Measurements from ENCODE around the gene PLP2.

Gene PLP2

GRCh38 chrX:49204017-49204416 lies 32.3 kb downstream of the PLP2 start:
- no peak for DNase-seq (ENCODE audit: low read depth)
- H3K4me3 ChIP-seq (replicated peaks; ENCODE audit: low read depth, low read length), result no peak overlapping the region
- TF ChIP-seq CTCF (IDR thresholded peaks at IDR 0.05; ENCODE audit: low read length, missing control alignments), result no peak

DNA sequence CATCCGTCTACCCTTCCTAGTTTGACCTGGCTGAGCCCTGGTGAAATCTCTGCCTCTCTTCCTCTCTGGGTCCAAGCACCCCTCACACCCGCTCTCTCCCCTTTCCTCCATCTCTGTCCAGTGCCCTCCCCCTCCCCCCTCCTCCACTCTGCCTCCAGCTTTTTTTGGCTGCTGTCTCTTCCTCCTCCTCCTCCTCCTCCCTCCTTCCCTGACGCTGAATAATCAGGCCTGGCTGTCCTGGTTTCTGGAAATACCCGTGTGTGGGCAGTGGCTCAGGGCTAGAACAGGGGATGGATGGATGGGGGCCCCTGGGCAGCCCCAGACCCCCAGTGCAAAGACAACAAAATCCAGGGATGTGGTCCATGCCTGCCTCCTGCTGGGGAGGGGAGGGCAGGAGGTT lies 33.0 kb downstream of the PLP2 start:
- H3K4me3 ChIP-seq (replicated peaks; ENCODE audit: low read depth, low read length), result no peak overlapping the region
- TF ChIP-seq CTCF (IDR thresholded peaks at IDR 0.05; ENCODE audit: low read length, missing control alignments), result no peak
- no peak for DNase-seq (ENCODE audit: low read depth)

DNA sequence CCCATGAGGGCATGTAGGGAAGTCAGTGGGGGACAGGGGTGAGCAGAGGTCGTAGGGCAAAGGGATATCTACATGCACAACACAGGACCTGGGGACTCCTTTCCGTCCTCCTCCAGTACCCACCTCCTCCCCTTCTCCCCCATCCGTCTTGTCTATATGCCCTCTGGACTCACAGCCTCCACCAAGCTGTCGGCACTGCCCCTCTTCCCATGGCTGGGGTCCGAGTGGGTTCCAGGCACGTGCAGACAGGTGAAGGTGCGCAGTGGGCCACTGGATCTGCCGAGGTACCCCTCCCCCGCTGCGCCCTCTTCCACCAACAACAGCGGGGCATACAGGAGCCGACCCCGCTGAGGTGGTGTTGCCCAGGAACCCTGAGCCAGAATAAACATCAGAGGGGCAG lies 33.7 kb downstream of the PLP2 start:
- no peak for TF ChIP-seq CTCF (IDR thresholded peaks at IDR 0.05; ENCODE audit: low read length, missing control alignments)
- no peak for DNase-seq (ENCODE audit: low read depth)
- no peak overlapping the region for H3K4me3 ChIP-seq (replicated peaks; ENCODE audit: low read depth, low read length)

- TF ChIP-seq CTCF (IDR thresholded peaks at IDR 0.05; ENCODE audit: low read length, missing control alignments), result no peak
- H3K4me3 ChIP-seq (replicated peaks; ENCODE audit: low read depth, low read length), result no peak overlapping the region
- DNase-seq (ENCODE audit: low read depth), result no peak
Measured at GRCh38 chrX:49206543-49206942, 34.8 kb downstream of the PLP2 start.

DNA sequence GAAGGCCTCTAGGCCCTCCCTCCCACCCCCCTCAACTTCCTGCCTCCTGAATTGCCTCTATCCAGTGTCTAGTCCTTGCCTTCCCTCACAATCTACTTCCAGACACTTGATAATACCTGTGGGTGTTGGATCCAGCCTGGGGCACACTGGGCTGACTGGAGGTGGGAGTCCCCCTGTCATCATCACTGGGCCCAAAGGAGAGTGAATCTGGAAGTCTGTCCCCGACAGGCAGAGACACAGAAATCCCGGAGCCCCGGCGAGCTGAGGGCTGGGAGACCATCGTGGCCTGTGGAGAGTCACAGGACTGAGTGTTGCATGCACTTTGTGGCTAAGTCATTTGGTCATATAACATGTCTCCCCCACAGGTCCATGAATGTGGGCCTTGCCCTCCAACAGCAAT lies 36.7 kb downstream of the PLP2 start:
- no peak for TF ChIP-seq CTCF (IDR thresholded peaks at IDR 0.05; ENCODE audit: low read length, missing control alignments)
- H3K4me3 ChIP-seq (replicated peaks; ENCODE audit: low read depth, low read length), result no peak overlapping the region
- DNase-seq (ENCODE audit: low read depth), result no peak

GRCh38 chrX:49209434-49210251 lies 37.9 kb downstream of the PLP2 start:
- TF ChIP-seq CTCF (IDR thresholded peaks at IDR 0.05; ENCODE audit: low read length, missing control alignments), result no peak
- DNase-seq (ENCODE audit: low read depth), result no peak
- H3K4me3 ChIP-seq (replicated peaks; ENCODE audit: low read depth, low read length), result no peak overlapping the region

DNA sequence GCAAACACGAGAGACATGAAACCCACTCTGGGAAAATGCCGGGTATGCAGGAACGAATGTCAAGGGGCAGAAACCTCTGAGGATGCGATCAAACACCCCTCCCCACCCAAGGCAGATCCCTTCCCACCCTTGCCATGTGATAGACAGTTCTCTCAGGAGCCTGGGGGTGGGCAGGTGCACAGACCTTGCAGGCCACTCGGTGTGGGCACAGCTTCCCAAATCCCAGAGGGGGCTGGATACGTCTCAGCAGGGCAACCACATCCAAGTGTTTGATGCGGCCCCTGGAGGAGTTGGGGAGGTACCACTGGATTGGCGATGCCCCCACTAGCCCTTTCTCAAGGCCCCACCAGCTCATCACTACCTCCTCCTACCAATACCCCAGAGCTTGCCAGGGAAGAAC lies 38.7 kb downstream of the PLP2 start:
- TF ChIP-seq CTCF (IDR thresholded peaks at IDR 0.05; ENCODE audit: low read length, missing control alignments), result no peak
- DNase-seq (ENCODE audit: low read depth), result no peak
- no peak overlapping the region for H3K4me3 ChIP-seq (replicated peaks; ENCODE audit: low read depth, low read length)

All from fibroblast of pulmonary artery (primary cell).